T1000 (cell line): ENCODE measurements around the gene ITK.
A peak's percentile ranks its signal among the peaks of the same experiment; 100 is the strongest.

Experiments
- DNase-seq: peaks from one replicate; lab custom pipeline; 2025; ENCODE audit warnings: mixed read lengths; lab: John Stamatoyannopoulos, UW

The ITK gene

DNA sequence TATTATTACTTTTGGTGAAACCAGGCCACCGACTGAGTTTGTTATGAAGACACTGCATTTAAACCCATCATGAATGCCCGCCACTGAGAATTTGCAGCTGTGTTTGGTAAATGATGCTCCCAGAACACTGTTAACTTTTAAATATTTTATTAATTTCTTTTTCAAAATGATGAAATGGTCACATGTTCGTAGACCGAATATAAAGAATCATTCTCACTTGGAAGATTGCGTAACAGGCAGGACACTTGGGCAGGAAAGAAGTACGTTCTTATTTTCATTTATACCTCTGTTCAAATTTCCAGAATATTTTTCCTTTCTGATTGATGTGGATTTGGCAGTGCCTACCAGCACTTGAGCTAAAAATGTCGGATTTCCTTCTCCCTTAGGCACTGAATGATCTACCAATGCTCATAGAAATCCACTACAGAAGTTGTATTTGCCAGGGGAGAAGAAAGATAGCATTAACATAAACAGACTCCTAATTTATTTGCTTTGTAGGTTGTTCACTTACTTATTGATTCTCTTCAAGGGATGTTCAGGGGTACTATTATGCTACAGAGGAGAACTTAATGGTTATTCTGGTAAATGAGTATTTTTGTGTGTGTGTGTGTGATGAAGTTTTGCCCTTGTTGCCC lies 99.1 kb downstream of the ITK start:
- DNase-seq = no peak

DNA sequence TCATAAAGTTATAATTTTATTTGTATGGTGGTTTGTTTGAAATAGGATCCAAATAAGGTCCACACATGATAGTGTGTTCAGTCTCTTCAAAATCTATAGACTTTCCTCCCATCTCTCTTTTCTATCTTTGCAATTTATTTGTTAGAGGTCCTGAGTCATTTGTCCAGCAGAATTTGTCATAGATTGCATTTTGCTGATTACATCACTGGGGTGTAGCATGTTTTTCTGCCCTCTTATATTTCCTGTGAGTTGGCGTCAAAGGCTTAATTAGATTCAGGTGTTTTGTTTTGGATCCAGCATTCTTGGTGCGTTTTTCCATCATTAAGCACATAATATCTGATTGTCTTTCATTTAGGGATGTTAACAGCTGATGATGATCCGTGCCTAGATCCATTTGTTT lies 100.3 kb downstream of the ITK start:
- no peak for DNase-seq

DNA sequence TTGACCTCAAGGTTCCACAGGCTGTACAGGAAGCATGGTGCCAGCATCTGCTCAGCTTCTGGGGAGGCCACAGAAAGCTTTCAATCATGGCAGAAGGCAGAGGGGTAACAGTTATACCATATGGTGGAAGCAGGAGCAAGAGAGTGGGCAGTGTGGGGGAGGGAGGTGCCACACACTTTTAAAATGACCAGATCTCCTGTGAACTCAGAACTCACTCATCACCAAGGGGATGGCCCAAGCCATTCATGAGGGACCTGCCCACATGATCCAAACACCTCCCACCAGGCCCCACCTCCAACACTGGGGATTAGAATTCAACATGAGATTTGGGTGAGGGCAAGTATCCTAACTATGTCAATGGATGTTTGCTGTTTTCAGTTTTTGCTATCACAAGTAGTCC lies 101.5 kb downstream of the ITK start:
- no peak for DNase-seq

DNA sequence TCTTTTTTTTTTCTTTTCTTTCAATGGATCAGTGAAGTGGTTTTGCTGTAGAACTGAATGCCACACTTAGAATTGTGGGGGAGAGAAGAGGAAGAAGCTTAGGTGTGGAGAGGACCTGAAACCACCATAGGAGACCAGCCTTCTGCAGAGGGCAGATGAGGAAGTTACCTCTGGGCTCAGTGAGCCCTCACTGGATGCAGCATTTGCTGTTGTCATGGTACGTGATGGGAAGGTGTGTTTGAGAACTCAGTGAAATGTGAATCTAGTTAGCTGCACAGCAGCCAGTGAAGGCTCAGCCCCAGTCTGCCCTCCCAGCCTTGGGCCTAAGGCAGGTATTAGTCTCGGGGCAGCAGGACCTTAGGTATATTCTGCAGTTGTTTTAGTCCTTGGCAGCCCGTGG lies 102.8 kb downstream of the ITK start:
- no peak for DNase-seq

DNA sequence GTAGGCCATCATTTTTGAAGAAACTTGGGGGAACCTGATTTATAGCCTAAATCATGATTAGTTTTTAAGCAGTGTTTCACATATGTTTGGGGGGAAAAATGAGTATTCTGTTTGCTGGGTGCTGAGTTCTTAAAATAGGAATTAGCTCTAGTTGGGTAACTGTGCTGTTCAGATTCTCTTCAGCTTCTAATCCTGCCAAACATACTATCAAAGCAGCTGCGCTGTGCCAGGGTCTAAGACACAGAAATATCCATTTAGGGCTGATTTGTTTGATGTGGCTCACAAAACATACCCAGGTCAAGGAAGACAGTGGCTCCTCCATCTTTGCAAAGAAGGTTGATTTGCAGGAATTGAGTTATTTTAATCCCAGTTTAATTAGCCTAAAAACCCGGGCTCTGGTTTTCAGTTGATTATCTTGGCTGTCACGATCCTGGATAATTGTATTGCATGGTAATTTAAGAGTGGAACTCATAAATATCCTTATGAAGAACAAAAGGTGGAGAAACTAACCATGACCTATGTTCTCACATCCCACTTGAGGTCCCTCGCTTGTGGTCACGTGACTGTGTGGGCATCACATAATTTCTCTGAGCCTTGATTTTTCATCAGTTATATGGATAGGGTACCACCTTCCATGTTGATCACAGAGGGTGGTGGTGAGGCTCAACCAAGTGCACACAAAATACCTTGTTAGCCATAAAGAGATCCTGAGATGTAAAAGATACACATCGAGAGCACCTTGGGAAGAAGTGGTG lies 104.0 kb downstream of the ITK start:
- no peak for DNase-seq

DNA sequence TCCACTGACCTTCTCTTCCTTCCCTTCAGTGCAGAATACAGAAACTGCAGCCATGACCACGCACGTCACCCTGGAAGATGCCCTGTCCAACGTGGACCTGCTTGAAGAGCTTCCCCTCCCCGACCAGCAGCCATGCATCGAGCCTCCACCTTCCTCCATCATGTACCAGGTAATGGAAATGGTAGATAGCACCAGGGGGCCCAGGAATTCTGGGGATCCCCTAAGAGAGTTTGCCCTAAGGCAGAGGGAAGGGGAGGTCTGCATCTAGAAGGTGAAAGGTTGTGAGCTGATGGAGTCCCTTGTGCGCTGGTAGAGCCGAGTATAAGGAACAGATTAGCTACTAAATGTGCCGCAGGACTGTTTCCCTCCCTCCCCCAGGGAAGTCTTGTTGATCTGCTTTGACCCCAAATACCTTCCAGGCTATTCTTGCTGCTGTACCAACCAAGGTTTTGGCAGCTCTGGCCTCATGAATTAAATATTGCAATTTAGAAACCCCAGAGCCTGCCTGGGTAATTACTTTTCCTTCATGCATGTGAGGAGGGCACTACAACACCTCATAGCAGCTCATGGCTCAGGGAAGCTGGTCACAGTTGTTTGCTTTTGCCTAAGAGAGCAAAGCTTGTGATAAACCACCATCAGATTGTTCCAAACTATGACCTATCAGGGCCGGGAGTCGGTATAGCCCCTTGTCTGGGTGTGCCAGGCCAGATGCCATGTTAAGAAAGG lies 104.8 kb downstream of the ITK start:
- no peak for DNase-seq

DNA sequence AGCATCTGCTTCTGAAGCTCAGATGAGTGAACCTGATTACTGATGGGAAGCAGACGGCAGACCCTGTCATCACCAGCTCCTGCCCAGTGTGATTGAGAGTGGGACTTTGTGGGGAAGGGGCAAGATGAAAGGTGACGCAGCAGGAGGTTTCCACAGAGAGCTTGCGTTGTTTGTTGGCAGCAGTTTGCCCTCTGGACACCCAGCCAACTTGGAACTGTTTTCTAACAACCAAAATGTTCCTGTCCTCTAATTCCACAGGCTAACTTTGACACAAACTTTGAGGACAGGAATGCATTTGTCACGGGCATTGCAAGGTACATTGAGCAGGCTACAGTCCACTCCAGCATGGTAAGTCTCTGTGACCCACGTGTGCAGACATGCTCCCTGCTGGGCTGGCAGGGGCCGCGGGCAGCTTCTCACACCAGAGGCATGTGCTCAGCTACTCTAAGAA lies 106.1 kb downstream of the ITK start:
- no peak for DNase-seq

DNA sequence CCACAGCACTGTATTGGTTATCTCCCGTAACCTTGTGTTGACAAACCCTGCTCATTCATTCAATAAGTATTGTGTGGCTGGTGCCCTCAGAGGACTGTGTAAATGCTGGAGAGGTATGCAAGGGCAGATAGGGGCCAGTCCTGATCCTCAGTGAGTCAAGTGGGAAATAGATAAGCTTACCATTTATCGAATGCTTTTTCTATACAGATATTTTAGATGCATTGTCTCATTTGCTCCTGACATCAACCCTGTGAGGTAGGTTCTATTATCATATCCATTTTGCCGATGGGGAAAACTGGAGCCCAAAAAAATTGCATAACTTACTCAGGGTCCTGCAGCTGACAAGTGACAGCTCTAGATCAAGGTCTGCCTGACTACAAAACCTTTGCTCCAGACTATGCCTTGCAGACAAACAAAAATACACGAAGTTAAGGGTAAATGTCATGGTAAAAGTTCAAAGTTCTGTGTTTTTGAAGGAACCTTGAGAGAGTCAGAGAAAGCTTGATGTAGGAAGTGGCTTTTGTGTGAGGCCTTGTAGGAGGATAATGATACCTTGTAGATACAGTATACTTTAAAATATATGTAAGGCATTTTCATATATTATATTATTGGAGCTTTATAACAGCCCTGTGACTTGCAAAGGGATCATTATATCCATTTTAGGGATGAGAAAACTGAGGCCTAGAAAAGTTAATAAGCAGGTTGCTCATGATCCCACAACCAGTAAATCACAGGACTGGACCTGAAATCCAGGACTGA lies 107.9 kb downstream of the ITK start:
- no peak for DNase-seq

DNA sequence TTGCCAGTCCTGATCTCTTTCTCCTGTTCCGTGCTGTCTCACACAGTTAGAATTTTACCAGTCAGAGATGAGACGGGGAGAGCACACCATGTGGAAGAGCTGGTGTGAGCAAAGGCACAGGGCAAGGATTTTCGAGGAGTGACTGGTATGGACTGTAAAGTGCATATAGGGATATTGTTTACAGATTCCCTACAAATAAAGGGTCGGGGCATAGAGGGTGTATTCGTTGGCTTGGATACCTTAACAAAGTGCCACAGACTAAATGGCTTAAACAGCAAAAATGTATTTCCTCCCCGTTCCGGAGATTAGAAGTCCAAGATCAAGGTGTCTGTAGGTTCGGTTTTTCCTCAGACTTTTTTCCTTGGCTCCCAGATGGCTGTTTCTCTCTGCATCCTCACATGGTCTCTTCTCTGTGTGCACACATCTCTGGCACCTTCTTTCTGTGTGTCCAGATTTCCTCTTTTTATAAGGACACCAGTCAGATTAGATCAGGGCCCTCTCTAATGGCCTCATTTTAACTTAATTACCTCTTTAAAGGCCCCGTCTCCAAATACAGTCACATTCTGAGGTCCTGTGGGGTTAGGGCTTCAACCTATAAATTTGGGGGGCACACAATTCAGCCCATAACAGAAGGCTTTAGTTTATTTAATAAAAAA lies 108.7 kb downstream of the ITK start:
- DNase-seq = no peak

DNA sequence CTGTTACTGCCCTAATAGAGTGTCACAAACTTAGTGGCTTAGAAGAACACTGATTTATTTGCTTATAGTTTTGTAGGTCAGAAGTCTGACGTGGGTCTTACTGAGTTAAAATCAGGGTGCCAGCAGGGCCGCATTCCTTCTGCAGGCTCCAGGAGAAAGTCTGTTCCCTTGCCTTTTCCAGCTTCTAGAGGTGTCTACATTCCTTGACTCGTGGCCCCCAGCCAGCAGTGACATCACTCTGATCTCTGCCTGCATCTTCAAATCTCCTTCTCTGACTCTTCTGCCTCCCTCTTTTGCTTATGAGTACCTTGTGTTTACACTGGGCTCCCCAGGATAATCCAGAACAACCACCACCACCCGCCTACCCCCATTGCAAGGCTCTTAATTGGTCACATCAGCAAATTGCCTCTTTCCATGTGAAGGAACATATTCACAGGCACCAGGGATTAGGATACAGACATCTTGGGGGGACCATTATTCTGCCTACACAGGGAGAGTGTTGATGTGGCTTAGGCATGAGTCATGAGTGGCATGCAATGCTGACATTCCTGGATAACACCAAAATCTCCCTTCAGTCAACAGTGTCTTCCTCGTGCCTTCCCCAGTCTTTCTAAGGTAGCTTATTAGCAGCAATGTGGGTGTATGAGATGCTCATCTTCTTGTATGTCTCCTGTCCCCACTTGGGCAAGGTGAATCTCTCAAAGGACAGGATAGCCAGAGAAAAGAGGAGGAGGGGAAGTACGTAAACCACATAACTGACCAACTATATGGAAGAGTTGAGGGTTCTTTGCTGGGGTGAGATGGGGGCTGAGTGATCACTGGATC lies 109.7 kb downstream of the ITK start:
- DNase-seq = peak; percentile 22

DNA sequence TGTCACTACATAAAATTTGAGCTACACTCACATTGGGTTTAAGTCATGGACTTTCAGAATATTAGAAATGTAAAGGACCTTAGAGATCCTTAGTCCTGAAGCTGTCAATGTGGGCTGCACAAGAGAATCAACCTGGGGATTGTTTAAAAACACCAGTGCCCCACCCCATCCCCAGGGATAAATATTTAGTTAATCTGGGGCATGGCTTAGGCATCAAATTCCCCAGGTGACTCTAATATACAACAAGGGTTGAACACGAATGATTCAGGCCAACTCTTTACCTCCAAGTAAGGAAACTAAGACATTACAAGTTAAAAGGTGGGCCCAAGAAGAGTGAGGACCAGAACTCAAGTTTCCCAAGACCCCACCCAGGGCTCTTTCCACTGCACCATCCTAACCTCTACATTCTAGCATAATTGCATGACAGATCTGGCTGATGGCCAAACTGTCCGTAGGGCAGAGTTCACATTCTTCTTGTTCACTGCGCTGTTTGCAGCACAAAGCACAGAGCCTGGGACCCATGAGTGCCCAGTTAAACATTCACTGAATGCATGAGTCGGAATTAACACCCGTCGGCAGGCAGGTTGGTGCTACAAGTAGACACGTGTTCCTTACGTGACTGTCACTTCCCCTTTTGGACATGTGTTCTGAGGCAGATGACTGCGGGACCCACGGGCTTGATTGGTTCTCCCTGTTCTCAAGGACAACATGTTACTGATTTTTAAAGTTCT lies 110.5 kb downstream of the ITK start:
- no peak for DNase-seq

DNA sequence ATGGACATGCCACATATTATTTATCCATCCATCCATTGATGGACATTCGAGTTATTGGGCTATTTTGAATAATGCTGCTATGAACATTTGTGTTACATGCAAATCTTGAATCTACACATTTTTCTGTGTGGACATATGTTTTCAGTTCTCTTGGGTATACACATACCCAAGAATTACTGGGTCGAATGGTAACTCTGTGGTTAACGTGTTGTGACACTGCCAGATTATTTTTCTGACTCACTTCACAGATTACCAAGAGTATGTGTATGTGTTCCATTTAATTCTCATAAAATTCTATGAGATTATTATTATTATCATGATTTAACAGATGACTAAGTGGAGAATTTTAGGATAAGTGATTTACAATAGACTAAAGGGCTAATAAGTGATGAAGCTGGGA lies 112.0 kb downstream of the ITK start:
- DNase-seq = no peak

DNA sequence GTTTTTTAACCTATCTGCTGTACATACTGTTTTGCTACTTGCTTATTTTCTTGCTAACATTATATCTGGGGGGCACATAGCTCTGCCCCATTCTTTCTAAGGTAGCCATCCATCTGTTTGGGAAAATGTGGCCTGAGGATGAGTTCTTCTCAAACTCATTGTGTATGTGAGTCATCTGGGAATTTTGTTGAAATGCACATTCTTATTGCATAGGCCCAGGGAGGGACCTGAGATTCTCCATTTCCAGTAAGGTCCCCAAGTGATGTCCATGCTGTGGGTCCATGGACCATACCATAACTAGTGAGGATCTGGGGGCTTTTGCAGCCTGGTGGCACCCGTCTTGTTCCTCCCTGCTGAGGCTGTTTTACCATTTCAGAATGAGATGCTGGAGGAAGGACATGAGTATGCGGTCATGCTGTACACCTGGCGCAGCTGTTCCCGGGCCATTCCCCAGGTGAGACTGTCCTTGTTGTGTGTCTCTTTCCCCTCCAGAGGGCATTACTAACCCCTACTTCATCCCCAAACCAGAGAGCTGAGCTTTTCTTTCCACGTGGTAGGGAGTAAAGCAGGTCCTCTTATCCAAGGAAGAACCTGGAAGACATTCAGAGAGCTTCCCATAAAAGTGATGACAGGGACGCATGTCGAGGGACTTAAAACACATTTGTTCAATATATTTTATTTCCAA lies 113.9 kb downstream of the ITK start:
- no peak for DNase-seq

DNA sequence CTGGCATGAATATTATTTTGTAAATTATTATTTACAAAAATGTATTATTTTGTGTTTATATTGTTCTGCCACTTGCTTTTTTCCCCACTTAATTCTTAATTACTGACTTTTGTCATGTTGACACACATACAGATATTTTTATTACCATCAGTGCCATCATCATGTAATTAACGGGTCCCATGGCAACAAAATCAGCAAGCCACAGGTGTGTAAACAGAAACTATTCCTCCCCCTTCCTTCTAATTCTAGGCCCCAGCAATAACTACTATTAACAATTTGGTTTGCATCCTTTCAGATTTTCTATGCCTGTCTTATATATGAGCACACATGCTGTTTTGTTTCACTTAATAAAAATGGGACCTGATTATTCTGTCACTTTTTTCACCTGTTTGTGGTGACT lies 114.6 kb downstream of the ITK start:
- no peak for DNase-seq

DNA sequence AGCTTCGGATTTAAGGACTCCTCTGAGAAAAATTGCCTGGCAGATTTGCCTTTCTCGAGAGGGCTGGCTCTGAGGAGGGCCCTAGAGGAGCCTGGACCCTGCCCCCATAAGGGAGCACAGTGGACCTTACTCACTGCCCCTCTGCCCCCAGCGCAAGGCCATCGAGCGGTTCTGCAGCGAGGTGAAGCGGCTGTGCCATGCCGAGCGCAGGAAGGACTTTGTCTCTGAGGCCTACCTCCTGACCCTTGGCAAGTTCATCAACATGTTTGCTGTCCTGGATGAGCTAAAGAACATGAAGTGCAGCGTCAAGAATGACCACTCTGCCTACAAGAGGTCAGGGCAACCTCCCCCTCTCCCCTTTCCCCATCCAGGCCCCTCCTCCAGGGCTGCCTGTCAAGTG lies 119.9 kb downstream of the ITK start:
- DNase-seq = no peak

DNA sequence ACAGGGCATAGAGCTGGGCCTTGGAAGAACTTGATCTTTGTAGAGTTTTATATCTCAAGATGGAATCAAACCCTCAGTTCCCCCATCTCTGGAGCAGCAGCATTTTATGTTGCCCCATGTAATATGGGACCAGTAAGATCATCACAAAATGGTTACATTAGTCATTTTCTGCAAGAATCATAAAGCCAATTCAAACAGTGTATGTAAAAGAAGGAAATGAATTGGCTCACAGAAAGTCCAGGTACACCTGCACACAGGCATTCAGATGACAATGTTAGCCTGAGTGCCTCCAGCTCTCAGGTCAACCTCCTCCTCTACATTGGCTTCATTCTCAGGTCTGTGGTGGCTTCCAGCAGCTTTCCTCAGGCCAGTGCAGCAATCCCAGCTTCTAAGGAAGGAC lies 120.4 kb downstream of the ITK start:
- DNase-seq = no peak

DNA sequence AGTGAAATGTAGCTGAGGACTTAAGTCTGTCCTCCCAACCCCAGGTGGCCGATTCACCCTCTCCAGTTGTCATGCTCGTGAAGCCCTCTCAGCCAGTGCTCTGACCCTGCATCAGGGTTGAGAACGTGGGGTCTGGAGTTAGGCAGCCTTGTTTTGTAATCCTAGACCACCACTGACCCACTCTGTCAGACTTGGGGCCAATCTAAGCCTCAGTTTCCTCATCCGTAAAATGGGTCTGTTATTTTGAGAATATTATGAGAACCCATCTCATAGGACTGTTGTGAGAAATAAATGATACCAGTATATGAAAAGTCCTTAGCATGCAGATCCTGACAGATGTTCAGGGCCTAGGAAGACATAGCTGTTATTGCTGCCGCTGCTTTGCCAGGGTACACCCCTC lies 122.4 kb downstream of the ITK start:
- no peak for DNase-seq

DNA sequence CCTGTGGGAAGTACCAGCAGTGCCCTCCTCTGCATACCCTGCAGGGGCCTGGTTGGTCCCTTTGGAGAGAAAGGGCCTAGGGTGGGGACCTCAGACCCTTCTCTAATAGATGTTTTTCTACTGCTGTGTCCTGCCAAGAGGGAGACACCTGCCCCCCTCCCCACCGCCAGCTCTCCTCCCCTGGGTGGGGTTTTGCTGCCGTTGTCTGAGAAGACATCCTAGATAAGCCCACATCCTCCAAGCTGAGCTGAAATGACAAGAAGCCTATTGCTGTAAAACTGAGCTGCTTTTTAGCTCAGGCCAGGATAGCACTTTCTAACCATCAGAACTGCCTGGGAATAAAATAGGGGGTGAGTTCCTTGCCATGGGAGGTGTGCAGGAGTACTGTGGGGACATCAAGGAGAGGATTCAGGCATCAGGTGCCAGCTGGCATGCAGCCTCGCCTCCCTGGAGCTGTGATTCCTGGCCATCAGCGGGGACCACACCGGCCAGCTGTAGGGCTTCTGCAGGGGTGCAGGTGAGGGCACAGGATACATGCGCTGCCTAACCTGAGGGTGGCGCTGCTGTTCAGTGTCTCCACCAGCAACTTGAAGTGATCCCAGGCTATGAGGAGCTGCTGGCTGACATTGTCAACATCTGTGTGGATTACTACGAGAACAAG lies 123.2 kb downstream of the ITK start:
- DNase-seq = no peak
